DMS53 (cell line): ENCODE data around the gene SERPINF2.
"Not testable (repeated sequence)": the region's sequence is repeated elsewhere in the genome, so short reads cannot be mapped to it uniquely, and the experiment has no call there.

Source experiments
- DNase-seq: peaks from one replicate; lab custom pipeline; 2025; lab: John Stamatoyannopoulos, UW

Gene SERPINF2

DNA sequence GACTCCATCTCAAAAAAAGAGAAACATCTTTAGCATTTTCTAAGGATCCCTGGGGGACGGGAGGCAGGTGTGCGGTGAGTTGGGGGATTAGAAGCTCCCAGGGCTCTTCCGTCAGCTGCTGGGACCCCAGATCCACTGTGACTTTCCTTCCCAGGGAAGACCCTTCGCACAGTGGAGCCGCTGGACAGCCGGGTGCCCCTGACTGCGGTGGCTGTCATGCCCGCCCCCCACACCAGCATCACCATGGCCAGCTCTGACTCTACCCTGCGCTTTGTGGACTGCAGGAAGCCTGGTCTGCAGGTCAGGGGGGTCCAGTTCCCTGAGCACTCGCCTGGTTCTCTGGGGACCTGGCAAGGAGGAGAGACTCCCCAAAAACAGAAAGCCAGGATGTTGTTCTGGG is 7.3 kb upstream of the SERPINF2 start:
- DNase-seq = no peak

DNA sequence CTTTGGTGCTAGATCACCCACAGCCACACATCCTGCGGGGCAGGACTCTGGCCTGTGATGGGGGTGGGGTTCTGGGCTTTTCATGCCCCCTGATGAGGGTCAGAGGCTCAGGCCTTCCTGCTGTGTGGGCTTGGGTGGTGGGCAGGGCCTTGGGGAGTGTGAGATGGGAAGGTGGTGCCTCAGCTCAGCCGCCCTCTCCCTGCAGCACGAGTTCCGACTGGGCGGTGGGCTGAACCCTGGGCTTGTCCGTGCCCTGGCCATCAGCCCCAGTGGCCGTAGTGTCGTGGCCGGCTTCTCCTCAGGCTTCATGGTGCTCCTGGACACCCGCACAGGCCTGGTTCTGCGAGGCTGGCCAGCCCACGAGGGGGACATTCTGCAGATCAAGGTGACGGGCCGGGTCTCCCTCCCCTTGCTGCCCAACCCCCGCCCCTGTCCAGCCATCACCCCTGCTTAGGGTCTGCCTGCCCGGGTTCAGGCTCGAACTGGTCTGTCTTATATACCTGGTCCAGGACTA is 6.8 kb upstream of the SERPINF2 start:
- no peak for DNase-seq

DNA sequence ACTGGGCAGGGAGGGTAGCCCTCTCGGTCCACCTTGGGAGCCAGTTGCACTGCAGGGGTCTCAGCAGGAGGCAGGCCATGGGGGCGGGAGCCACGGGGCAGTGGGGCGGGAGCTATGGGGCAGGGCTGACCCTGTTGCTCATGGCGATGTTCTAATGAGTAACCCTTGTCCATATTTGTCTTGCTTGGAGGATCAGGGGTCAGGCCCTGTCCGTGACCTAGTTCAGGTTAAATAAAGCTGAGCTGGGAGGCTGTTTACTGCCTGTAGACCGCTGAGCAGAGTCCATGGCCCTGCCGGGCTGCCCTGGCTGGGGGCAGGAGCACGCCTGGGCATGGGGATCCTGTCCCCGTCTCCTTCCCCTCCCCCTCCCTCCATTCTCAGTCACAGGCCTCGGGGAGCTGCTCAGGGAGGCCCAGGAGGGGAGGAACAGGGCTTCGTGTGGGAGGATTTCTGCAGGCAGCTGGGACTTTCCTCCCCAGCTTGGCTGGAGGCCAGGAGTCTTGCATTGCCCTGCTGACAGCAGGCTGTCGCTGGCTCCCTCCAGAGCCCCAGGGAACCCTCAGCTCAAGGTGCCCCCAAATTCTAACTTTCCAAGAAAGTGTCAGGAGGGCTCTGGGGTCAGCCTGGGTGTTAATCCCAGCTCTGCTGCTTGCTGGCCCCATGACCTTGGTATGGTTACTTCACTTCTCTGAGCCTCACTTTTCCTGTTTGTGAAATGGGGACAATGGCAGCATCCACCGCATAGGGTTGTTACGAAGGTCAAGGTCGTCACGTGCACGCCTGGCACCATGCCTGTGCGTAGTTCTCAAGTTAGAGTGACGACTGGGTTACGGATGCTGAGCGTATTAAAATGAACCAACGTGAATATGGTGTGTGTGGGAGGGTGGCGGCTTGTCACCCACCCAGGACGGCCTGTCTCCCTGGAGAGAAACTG is 6.1 kb upstream of the SERPINF2 start:
- no peak for DNase-seq

DNA sequence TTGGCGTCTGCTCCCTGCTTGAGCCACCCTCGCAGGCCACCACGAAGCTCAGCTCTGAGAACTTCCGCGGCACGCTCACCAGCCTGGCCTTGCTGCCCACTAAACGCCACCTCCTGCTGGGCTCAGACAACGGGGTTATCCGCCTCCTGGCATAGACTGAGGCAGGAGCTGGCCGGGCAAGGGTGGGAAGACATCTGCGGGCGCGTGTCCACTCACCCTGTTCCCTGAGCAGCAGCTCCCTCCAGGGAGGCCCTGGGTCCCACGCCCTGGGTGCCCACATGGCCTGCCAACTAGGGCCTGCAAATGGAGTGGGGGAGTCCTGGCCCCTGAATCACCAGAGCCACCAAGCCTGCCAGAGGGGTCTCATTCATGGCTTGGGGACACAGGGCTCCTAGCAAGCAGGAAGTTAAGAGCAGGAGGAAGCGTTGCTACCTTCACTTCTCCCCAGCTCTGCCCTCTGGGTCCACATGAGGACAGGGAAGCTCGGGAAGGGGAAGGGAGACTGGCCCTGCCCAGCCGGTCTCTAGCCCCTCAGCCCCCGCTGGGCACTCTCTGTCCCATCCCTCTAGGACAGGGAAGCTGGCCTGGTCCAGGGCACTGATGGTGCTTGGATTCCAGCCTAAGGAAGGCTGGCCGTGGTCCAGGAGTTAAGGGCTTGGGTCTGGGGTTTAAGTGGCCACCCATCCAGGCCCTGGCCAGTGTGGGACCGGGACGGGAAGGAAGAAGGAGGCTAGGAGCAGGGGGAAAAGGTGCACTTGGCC is 5.0 kb upstream of the SERPINF2 start:
- DNase-seq = no peak

DNA sequence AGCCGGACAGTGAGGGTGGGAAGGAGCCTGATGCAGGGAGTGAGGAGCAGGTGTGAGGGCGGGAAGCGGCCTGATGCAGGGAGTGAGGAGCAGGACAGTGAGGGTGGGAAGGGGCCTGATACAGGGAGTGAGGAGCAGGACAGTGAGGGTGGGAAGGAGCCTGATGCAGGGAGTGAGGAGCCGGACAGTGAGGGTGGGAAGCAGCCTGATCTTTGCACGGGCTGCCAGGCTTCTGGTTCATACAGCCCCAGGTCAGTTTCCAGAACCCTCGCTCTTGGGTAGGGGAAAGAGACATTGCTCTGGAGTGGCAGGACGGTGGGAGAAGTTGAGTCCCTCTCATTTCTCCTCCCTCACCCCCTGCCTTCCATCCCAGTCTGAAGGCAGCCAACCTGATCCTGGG is 772 bp upstream of the SERPINF2 start:
- DNase-seq = not testable (repeated sequence)

DNA sequence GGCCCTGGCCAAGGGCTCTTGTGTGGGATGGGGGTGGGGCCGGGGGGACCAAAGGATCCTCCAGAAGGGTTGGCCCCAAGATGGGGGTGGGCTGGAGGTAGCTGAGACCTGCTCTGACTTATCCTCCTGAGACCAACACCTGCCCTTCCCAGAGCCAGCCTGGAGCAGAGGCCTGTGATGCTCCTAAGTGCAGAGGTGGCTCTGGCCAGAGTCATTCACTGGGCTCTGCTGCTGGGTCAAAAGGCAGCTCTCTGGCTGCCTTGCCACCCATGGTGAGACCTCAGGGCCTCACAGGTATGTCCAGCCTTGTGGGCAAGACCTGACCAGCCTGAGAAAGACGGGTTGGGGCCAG is 393 bp downstream of the SERPINF2 start:
- no peak for DNase-seq

DNA sequence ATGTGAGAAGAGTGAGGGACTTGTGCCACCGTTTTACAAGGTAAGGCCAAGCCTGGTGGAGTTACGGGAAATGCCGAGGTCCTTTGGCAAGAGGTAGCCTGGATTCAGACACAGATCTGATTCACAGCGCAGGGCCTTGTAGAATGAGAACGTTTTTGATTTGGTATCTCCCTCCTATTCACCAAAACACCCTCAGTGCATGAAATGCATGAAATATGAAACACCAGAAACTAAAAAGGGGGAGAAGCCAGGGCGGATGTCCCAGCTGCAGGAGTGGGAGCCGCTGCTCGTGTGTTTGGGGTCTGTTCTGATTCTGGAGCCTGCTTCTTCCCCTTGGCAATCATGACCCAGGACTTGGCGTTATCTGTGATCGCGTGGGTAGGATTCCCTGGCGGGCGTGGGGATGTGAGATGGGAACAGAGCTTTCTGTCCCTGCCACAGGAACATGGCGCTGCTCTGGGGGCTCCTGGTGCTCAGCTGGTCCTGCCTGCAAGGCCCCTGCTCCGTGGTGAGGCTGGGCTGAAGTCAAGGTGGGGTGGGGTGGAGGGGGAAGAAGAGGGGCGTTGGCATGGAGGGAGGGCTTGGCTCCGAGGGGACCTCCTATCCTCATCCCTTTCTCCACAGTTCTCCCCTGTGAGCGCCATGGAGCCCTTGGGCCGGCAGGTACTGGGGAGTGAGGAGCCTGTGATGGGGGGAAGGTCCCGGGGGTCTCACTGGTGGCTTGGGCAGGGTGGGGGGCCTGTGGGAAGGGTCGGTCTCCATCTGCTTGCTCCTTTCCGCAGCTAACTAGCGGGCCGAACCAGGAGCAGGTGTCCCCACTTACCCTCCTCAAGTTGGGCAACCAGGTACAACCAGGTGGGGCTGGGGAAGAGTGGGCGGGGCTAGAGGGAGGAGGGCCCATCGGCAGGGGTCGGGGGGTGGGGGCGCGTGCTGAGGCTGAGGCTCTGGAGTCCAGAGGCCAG is 2.2 kb downstream of the SERPINF2 start:
- no peak for DNase-seq

DNA sequence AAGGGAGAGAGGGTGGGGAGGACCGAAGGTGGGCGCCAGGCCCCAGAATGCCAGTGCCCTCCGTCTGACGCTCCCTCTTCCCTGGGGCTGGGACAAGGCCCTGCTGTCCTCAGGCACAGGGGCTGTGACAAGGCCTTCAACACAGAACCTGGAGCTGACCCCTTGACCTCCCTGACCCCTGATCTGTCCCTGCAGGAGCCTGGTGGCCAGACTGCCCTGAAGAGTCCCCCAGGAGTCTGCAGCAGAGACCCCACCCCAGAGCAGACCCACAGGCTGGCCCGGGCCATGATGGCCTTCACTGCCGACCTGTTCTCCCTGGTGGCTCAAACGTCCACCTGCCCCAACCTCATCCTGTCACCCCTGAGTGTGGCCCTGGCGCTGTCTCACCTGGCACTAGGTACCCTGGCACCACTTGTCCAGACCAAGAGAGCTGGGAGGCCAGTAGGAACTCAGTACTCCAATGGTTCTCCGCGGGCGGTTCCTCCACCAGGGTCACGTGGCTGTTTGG is 2.9 kb downstream of the SERPINF2 start:
- no peak for DNase-seq

DNA sequence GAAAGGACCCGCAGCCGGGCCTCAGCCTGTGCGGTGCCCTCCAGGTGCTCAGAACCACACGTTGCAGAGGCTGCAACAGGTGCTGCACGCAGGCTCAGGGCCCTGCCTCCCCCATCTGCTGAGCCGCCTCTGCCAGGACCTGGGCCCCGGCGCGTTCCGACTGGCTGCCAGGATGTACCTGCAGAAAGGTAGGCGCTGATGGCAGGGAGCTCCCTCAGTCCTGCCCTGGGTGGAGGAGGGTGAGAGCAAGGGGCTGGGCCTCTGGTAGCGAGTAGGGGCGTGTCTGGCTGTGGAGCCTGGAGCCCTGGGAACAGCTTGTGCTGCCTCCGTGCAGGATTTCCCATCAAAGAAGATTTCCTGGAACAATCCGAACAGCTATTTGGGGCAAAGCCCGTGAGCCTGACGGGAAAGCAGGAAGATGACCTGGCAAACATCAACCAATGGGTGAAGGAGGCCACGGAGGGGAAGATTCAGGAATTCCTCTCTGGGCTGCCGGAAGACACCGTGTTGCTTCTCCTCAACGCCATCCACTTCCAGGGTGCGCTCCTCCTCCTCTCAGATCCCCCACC is 4.4 kb downstream of the SERPINF2 start:
- peak; percentile 56 for DNase-seq

DNA sequence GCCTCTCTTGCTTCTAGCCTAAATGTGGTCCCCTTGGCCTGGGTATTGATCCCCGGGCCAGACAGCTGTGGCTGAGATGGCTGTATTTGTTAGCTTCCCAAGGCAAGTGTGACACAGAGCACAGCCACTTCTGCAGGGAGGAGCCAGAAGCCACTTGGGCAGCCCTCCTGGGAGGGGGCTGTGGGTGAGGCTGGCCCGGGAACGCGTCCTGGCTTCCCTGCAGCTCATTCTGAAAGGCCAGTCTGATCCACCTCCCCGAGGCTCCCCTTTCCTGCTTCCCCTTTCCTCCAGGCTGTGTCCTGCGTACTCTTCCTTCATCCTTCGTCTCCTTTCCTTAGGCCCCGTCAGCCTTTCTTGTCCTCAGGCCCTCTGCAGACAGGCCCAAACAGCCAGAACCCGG is 8.0 kb downstream of the SERPINF2 start:
- no peak for DNase-seq

DNA sequence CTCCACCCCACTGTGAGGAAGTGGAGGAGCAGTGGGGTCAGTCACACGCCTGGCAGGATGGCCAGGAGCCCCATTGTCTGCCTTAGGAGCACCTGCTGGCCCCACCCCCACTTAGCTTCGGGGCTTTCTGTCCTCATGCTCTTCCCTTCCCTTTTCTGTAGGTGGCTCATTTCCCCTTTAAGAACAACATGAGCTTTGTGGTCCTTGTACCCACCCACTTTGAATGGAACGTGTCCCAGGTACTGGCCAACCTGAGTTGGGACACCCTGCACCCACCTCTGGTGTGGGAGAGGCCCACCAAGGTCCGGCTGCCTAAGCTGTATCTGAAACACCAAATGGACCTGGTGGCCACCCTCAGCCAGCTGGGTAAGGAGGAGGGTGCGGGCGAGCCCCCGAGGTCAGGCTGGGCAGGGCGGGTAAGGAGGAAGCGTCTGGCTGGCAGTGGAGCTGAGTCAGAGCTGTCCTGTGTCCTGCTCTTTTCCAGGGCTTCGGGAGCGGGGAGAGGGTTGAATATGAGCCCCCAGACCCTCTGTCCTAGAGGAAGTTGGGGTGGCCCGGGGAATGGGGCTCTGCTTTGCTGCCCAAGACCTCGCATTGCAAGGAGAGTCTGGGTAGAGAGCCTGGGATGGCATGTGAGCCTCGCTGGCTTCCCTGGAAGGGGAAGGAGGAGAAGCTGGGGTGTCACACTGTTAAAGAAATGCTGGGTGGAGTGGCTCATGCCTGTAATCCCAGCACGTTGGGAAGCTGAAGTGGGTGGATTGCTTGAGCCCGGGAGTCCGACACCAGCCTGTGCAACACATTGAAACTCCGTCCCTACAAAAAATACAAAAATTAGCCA is 10.0 kb downstream of the SERPINF2 start:
- peak; percentile 34 for DNase-seq

DNA sequence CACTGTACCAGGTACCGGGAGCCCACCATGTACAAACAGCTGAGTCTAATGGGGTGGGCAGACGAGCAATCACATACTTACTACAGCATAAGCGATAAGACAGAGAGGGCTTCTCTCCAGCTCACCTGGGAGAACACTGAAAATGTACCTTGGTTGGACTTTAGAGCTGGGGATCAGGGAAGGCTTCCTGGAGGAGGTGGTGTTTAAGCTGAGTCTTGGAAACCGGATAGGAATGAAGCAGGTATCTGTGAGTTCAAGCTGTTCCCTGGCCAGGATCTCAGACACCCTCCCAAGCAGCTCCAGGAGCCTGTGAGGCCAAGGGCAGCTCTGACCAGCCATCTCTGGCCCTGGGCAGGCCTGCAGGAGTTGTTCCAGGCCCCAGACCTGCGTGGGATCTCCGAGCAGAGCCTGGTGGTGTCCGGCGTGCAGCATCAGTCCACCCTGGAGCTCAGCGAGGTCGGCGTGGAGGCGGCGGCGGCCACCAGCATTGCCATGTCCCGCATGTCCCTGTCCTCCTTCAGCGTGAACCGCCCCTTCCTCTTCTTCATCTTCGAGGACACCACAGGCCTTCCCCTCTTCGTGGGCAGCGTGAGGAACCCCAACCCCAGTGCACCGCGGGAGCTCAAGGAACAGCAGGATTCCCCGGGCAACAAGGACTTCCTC is 11.2 kb downstream of the SERPINF2 start:
- no peak for DNase-seq

DNA sequence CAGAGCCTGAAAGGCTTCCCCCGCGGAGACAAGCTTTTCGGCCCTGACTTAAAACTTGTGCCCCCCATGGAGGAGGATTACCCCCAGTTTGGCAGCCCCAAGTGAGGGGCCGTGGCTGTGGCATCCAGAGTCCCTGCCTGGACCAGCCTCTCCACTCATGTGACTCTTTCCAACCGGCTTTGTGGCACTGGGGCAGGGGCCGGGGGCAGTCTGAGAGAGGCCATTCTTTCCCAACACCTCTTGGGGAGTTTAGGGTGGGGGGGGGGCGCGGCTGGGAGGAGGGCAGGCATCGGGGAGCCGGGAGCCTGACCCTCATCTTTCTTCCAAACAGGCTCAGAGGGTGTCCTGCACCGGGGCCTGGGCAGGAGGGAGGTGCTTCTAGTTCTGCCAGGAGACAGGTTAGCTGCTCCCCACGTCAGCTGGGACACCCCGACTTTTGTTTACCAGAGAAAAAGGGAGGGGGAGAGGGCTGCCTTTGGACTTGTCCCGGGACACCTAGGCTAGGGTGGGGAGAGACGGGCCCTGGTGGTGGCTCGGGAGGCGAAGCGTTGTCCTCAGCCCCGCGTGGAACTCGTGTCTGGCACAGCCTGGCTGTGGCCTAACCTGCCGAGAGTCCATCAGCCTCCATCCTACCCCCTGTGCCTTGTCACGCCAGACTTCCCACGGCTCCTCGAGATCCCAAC is 11.9 kb downstream of the SERPINF2 start:
- no peak for DNase-seq

DNA sequence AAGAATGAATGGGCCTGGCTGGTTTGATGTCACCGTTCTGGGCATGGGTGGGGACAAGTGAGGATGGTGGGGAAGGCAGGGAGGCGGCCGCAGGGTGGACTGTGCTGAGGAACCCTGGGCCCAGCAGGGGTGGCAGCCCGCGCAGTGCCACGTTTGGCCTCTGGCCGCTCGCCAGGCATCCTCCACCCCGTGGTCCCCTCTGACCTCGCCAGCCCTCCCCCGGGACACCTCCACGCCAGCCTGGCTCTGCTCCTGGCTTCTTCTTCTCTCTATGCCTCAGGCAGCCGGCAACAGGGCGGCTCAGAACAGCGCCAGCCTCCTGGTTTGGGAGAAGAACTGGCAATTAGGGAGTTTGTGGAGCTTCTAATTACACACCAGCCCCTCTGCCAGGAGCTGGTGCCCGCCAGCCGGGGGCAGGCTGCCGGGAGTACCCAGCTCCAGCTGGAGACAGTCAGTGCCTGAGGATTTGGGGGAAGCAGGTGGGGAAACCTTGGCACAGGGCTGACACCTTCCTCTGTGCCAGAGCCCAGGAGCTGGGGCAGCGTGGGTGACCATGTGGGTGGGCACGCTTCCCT is 12.7 kb downstream of the SERPINF2 start:
- DNase-seq = no peak

DNA sequence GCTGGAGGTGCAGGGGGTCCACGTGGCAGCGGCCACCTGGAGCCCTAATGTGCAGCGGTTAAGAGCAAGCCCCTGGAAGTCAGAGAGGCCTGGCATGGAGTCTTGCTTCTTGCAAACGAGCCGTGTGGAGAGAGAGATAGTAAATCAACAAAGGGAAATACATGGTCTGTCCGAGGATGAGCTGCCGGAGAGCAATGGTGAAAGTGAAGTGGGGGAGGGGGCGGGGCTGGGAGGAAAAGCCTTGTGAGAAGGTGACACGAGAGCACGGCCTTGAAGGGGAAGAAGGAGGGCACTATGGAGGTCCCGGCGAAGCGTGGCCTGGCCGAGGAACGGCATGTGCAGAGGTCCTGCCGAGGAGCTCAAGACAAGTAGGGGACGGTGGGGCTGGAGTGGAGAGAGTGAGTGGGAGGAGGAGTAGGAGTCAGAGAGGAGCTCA is 13.2 kb downstream of the SERPINF2 start:
- DNase-seq = peak; percentile 20

DNA sequence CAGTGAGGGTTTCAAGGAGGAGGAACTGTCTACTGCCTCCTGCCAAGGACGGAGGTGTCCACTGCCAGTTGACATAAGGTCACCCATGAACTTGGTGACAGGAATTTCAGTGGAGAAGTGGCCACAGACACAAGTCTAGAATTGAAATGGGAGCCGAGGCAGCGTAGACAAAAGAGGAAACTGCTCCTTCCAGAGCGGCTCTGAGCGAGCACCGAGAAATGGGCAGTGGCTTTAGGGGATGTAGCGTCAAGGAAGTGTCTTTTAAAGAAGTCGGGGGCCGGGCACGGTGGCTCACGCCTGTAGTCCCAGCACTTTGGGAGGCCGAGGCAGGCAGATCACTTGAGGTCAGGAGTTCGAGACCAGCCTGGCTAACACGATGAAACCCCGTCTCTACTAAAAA is 16.1 kb downstream of the SERPINF2 start:
- no peak for DNase-seq

DNA sequence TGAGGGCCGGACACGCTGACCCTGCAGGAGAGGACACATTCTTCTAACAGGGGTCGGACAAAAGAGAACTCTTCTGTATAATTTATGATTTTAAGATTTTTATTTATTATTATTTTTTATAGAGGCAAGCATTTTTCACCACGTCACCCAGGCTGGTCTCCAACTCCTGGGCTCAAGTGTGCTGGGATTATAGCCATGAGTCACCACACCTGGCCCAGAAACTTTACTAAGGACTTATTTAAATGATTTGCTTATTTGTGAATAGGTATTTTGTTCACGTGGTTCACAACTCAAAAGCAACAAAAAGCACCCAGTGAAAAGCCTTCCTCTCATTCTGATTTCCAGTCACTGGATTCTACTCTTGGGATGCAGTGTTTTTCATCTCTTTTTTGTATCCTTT is 16.9 kb downstream of the SERPINF2 start:
- DNase-seq = peak; percentile 35

DNA sequence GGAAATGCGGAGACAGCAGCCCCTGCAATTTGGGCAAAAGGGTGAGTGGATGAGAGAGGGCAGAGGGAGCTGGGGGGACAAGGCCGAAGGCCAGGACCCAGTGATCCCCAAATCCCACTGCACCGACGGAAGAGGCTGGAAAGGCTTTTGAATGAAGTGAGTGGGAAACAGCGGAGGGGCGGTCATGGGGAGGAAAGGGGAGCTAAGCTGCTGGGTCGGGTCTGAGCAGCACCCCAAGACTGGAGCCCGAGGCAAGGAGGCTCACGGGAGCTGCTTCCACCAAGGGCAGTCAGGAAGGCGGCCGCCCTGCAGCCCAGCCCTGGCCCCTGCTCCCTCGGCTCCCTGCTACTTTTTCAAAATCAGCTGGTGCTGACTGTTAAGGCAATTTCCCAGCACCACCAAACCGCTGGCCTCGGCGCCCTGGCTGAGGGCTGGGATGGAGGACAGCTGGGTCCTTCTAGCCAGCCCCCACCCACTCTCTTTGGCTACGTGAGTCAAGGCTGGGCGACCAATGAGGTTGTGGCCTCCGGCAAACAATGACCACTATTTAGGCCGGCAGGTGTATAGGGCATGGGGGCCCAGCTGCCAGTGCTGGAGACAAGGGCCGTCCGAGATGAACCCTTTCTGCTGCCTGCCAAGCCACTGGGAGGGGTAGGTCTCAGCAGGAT is 19.7 kb downstream of the SERPINF2 start:
- peak; percentile 54 for DNase-seq
